NCI-H69 (cell line): ENCODE measurements around the gene ASB11.
"Not testable (repeated sequence)": the region's sequence is repeated elsewhere in the genome, so short reads cannot be mapped to it uniquely, and the experiment has no call there.

Experiments
- DNase-seq: peaks from one replicate; lab custom pipeline; 2025; lab: John Stamatoyannopoulos, UW

The ASB11 gene

GRCh38 chrX:15305899-15306298, 9.5 kb downstream of the ASB11 start:
- DNase-seq, result not testable (repeated sequence)

DNA sequence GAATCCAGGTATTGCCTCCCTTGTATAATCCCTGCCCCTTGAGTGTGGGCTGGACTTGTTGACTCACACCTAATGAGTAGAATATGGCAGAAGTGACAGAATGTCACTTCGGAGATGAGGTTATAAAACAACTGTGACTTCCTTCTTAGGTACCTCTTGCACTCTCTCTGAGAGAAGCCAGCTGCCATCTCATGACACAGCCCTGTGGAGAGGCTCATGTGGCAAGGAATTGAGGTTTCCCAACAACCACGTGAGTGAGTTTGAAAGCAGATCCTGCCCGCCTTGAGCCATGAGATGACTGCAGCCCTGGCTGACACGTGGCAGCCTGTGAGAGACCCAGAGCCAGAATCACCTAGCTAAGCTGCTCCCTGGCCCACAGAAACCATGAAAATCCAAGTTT, 13.5 kb downstream of the ASB11 start:
- no peak for DNase-seq

DNA sequence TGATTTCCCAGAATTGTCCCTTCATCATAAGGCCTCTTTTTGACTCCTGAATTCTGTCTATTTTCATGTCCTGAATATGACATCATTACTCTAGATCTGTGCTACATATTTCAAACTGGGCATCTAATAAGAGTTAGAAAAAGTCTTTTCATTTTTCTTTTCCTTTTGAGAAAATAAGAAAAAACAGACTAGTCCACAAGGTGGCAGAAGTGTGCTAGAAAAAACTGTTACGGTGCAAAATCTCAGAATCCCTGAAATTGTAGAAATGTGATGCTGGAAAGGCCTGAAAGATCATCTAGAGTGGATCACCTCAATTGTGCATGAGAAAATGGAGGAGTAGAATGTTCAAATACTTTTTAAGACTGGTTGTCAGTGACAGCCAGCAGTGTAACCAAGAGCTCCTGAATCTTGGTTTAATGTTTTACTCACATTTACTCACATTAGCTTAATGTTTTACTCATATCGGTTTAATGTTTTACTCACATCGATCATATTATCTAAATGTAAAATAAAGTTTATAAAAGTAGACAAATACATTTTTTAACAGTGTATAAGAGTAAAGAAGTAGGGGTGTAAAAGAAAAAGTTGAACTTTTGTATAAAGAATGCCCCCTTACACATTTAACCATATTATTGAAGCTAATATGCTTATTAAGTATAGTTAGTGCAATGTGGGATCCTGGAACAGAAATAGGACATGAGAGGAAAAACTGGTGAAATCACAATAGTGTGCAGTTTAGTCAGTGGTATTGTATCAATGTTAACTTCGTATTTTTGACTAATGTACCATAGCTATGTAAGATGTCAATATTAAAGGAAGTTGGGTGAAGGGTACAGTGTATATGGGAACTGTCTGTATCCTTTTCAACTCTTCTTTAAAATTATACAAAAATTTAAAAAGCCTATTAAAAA, 15.2 kb downstream of the ASB11 start:
- DNase-seq, result peak; percentile 28

- DNase-seq, result no peak
These were observed 16.7 kb downstream of the ASB11 start for GRCh38 chrX:15298780-15299179.

- no peak for DNase-seq
These were observed 17.2 kb downstream of the ASB11 start for GRCh38 chrX:15298201-15298600.

- no peak for DNase-seq
These were observed 22.0 kb downstream of the ASB11 start for GRCh38 chrX:15293451-15293850.

GRCh38 chrX:15292861-15293260, 22.6 kb downstream of the ASB11 start:
- DNase-seq, result no peak

GRCh38 chrX:15277604-15278003, 37.8 kb downstream of the ASB11 start:
- DNase-seq, result no peak

DNA sequence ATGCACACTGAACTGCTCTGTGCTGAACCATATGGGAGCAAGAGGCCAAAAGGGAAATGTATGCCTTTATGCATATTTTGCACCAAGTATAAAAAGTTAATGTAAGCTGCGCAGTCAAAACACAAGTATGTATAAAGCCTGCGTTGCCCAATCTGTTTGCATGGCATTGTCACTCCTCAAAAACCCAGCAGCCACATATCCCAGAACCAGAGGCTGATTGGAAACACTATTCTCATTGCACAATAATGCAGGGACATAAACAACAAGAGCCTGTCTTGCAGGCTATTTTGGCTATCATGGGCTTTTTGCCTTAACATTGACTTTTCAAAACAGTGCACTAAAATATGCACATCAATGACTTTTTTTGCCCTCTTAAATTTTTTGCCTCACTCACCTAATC, 40.5 kb downstream of the ASB11 start:
- no peak for DNase-seq

GRCh38 chrX:15273275-15273674, 42.2 kb downstream of the ASB11 start:
- not testable (repeated sequence) for DNase-seq

DNA sequence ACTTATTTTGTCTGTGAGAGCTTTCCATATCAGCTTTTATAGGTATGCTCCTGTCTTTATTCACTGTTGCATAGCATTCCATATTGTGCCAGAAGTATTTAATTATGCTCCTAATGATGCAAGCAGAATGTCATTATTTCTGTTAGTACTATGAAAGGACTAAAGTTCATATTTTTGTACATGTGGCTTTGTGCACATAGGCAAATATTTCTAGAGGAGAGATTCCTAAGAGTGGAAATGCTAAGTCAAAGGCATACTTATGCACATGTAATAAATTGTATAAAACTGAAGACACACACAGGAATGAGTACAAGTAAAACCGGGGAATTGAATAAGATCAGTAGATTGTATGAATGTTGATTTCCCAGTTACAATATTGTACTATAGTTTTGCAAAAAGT, 43.7 kb downstream of the ASB11 start:
- DNase-seq, result no peak

DNA sequence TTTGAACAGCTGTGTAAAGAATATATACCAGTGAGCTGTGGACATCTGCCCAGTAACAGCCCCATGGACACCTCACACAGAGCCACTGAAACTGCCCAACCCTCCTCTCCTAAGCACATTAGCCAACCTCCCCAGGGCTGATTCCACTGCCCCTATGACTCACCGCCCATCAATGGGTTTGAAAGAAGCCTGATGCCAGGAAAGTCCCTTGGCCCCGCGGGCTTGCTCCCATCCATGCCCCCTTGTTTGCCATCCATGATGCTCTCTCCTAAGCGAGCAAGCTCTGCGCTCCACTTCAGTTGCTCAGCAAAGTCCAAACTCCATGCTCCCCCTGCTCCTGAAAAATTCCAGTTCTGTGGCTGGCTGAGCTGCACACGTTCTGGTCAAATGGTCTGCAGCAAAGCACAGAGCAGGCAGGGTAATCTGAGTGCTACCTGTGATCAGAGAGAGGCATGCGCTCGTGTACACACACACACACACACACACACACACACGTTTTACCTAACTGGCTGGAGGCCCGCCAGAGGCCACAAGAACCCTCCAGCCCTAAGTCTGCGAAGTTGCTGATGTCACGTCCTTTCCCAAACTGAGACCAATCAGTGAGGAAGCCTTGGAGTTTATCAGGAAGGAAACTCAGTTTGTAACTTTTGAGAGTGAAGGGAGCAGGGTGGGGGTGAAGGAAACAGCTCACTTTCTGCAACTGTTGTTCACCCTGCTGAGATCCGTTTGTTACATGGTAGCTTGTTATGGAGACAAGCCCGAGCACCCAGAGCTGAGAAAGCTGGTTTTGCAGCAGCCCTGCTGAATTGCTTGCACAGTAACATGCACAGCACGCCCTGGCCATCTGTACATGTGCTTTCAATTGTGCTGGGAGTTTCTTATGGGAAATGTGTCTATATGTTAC, 45.6 kb downstream of the ASB11 start, which contains the start of gene ASB9:
Gene ASB9 (minus strand): TSS at position 466 of the 904 bp plus-strand sequence. CDS start 209 bp downstream, at position 257.
- peak; percentile 89 for DNase-seq

GRCh38 chrX:15269120-15269519, 46.3 kb downstream of the ASB11 start:
- peak; percentile 39 for DNase-seq

- DNase-seq, result no peak
These were observed 60.6 kb downstream of the ASB11 start for GRCh38 chrX:15254852-15255251.

GRCh38 chrX:15245896-15246295, 69.5 kb downstream of the ASB11 start:
- no peak for DNase-seq

DNA sequence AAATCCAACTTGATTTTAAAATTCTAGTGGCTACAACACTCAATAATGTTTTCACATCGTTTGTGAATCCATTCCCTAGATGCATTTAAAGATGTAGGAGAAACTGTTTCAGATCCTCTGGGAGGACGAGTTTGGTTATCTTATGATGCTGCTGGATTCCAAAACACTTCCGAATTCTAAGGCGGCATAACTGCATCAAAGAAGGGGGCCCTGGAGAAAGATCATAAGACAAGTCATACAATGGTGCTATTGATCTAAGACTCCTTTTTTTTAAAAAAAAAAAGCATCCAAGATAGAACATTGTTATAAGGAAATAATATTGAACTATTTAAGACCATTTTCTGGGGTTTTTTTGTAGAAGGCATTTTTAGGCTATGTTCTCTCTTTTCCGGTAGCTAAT, 71.0 kb downstream of the ASB11 start:
- no peak for DNase-seq

DNA sequence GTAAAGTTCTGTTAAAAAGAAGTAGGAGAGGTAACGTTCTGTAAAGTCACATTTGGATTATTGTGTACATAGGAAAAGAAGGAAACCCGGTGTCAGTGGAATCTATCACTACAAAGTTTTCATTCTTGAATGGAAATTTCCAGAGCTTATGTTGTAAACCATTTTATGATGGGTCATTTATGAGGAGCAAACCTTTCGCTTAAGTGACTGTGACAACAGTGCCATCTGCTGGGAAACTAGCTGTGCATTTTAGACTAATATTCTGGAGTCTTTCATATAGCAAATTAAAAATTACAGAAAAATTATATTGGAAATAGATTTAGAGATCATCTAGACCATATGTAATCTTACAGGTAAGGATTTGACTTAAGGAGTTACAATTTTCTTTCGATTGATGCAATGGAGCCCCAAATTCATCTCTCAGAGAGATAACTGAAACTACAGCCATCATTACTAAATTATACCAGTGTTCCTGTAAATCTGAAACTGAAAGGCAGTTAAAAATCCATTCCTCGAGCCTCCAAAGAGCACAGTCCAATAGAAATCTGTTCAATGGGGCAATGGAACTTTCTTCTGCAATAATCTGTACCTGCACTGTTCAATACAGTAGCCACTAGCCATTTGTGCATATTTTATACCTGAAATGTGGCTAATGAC, 72.4 kb downstream of the ASB11 start:
- DNase-seq, result peak; percentile 55

- no peak for DNase-seq
These were observed 74.1 kb downstream of the ASB11 start for GRCh38 chrX:15241301-15241700.

DNA sequence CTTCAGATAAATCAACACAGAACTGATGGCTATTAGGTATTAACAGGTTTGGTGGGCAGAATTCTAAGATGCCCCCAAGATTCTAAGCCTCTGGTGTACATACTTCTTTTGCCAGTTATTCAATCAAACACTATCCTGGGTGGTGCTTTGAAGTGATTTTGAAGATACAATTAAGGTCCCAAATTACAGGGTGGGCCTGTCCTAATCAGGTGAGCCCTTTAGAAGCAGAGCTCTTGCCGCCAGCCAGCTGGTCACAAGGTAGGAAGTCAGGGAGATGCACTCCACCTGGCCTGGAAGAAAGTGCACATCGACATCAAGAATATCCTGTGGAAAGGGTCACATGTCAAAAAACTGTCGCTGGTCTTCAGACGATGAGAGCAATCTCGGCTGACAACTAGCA, 75.0 kb downstream of the ASB11 start:
- no peak for DNase-seq

DNA sequence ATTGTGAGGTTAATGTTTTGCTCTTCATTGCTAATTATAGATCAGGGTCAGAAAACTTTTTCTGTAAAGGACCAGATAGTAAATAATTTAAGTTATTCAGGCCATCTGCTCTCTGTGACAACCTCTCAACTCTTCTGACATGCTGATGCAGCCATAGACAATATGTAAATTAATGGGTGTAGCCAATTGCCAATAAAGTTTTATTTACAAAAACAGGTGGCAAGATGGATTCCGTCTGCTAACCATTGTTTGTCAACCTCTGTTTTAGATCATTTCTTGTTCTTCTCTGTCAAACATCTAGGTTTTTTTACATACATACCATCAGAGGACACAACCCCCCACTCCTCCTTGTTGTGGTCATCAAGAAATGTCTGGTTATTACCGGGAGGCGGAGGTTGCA, 79.3 kb downstream of the ASB11 start:
- DNase-seq, result no peak

GRCh38 chrX:15235001-15235400, 80.4 kb downstream of the ASB11 start:
- no peak for DNase-seq

- no peak for DNase-seq
These were observed 81.9 kb downstream of the ASB11 start for GRCh38 chrX:15233416-15234015.
